Middle frontal gyrus (tissue), 1 donor: Measurements from ENCODE around the gene RSPH4A.
"Not testable (repeated sequence)": the region's sequence is repeated elsewhere in the genome, so short reads cannot be mapped to it uniquely, and the experiment has no call there.

Experiments
- DNase-seq: peaks from one replicate; pipeline ENCODE4 v3.0.0-alpha.2; 2015; ENCODE audit warnings: low spot score; ENCODE audit errors: extremely low spot score

Gene RSPH4A

DNA sequence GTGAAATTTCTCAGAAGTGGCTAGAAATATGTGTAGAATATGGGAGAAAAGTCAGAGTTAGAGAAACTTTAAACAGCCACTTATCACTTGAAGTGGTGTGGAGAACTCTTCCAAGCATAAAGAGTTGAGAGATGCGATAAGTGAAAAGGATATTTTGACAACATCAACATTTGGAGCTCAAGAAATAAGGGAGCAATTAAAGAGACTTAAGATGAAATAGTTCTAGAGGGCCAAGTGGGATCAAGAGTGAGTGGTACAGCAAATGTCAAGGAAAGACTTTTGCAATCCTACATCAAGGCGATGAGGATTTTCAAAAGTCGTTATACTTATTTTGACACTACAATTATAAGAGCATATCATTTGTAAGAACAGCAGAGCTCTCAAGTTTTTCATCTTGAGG is 9.6 kb downstream of the RSPH4A start:
- no peak for DNase-seq

DNA sequence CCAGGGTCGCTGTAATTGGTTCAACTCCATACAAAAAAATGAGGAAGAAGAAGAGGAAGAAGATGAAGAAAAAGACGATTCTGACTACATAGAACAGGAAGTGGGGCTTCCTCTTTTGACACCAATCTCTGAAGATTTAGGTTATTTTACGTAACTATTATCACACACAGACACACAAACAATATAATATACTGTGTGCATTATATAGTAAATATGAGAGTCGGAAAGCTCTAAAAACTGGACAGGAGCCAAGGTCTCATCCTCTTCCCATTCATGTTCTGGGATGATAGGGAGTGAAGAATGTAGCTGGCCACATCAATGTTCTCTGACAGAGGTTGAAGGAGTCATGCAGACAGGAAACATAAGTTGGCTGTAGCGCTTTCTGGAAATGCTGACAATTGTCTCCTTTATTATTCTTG is 13.3 kb downstream of the RSPH4A start:
- DNase-seq, result no peak

DNA sequence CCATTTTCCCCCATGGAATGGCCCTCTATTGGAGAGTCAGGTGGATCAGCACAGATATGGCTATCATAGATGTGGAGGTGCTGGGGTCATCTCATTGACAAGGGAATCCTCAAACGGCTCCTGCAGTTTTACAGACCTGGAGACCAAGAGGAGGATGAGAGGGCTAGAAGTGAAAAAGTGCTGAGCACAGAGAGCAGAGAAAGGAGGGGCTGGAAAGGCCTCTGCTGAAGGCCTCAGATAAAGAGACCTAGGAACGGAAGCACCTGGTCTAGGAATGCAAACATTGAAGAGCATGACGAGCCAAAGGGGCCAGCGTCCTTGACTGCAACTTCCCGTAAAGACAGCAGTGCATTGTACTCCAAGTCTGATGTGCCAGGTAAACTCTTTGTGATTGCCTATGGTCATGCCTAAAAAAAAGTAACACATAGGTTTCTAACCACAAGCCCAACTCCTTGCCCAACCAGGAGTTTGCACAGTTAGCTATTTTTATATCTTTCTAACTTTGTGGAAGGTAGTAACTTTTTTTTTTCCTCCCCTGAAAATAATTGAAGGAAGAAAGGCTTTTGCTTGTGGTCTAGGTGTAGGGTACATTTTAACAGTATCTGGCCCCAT is 15.2 kb downstream of the RSPH4A start:
- DNase-seq, result no peak

DNA sequence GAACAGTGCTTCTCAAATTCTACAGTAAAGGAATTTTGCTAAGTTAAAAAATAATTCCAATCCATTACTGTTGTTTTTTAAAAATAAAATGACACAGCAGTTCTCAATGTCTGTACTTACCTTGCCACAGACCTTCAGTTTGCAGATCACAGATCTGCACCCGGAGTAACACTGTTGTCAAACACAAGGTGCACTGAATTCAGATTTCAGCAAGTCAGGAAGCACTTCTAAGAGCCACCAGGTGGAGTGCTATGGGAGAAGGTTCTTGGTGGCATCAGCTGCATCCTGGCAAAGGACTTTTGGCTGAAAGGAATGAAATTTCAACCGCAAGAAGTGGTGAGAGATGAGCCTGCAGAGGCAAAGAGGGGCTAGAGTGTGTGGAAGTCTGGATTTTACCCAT is 17.4 kb downstream of the RSPH4A start:
- no peak for DNase-seq

DNA sequence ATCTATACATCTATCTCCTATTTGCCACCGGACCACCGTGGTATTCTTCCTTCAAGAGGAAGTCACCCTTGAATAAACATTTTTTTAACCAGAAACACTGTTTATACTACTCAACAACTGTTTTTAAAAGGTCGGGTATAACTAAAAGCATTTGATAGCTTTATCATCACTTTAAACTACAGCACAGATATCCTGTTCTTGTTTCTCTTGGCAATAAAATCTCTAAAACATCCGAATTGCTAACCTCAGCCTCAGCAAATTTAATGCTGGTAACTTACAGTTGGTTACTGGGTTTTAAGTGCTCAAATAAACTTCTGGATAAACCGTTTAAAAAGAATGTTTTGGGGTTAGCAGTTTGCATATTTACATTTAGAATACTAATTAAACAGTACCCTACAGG is 31.9 kb downstream of the RSPH4A start:
- DNase-seq, result no peak

DNA sequence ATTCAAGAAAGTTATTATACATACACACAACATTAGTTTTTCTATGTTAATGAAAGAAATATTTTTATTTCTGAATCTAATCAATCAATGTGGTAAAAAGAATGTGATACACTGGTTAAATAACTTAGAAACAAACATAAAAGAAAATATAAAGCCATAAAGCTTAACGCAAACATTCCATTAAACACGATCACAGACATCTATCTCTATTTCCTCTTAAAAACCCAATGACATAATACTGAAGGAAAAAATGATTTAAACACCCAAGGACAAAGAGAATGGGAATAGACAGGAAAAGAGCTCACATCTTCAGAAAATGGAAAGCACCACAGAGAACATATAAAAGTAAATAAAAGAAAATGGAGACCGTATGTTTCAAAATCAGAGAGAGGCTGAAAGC is 32.9 kb downstream of the RSPH4A start:
- no peak for DNase-seq

DNA sequence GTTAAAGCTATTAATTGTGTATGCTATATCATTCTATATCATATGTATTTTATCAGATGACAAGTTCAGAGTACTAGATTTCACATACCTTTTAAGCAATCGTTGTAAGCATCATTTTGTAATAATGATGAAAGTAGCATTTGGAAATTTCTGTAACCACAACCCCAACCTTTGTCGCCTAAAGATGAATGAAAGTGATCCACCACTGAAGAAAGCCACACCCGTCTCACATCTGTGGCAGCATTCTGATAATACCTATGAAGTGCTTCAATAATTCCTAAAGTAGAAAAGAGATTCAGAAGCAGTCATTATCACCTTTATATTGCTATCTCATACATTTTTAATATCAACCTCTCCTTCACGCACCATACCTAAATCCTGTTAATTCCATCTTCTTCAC is 35.6 kb downstream of the RSPH4A start:
- DNase-seq, result no peak

DNA sequence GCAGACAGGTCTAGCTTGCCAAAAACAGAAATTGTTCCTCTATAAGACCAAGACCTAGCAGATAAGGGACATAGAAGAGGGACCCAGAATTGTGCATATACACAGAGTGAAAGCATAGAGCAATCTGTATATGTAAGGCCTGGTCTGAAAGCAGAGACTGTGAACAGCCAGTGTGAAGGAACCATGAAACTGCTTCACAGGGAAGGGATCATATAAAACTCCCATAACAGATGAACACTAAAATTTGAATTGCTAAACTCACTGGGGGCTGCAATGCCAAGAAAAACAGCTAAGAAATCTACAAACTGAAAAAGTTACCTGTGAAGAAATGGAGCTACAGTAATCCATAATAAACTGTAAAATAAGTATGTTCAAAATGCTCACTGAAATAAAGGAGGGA is 45.3 kb downstream of the RSPH4A start:
- no peak for DNase-seq

DNA sequence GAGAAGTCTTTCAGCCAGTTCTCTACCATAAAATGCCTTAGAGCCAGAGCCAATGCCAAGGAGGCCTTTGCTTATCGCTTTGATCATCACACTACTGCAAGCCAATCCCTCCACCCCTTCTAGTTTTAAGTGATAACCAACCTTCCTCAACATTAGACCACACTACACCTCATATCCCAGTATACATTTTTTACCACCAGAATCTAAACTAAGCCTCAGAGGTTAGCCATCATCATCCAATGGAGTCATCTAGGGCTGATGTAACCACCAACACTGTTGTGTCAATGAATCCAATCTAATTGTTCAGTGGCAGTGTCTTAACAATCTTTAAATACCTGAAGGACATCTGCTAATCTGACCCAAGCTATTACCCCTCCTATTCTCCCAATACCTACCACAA is 45.9 kb downstream of the RSPH4A start:
- no peak for DNase-seq

DNA sequence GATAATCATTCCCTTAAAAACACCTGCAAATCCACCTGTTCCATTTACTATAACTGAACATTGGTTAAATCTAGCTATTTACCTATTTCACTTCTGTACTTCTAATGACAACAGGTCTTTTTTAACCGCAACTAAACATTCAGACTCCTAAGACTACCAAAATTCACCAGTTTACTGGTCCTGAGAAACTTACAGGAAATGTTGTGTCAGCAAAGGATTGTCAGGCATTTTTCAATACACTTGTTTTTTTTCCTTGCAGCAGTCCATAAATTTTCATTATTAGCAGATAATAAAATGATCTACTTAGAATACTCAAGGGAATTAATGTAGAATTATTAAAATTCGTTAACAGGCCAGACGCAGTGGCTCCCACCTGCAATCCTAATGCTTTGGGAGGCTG is 47.0 kb downstream of the RSPH4A start:
- DNase-seq, result no peak

DNA sequence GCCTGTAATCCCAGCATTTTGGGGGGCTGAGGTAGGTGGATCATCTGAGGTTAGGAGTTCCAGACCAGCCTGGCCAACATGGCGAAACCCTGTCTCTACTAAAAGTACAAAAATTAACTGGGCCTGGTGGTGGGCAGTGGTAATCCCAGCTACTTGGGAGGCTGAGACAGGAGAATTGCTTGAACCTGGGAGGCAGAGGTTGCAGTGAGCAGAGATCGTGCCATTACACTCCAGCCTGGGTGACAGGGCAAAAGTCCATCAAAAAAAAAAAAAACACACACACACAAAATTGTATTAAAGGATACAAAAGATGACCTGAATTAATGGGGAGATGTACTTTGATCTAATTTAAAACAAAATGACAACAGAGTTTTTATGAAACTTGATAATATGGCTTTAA is 47.9 kb downstream of the RSPH4A start:
- DNase-seq, result not testable (repeated sequence)

DNA sequence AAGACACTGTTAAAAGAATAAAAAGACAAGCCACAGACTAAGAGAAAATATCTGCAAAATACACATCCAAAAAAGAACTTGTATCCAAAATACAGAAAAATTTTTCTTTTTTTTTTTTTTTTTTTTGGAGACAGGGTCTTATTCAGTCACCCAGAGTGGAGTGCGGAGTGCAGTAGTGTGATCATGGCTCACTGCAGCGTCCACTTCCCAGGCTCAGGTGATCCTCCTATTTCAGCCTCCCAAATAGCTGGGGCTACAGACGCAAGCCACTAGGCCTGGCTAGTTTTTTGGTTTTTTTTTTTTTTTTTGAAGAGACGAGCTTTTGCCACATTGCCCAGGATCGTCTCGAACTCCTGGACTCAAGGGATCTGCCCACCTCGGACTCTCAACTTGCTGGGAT is 49.2 kb downstream of the RSPH4A start:
- DNase-seq, result no peak

DNA sequence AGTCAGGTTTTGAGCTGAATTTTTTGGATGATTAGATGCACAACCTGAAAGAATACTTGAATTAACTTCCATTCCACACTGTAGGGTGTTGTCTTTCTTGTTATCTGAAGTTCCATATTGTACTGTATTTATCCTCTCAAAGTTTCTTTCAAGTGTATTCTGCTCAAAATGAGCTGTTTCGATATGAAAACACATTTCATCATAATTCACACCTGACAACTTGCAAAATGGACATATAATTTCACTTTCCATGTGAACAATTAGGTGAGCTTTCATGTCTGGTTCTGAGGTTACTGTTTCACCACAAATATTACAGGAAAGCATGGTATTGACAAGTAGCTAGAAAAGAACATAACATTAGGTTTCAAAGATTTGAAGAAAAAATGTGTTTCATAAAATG is 50.6 kb downstream of the RSPH4A start:
- no peak for DNase-seq

DNA sequence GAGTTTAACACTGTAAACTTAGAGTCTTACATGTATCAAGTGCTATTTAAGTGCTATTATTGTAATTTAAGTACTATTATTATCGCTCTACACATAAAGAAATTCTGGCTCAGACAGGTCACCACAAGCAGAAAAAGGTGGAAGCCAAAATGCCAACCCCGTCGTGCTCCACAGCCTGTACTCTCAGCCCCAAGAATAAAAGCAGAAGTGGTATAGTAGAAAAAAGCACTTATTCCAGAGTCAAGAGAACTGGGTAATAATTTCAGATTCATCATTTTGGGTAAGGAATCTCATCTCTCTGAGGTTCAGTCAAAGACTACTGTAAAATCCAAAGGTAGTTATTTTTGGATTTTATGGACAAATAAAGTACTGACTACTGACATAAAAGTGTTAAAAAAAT is 51.3 kb downstream of the RSPH4A start:
- DNase-seq, result no peak

DNA sequence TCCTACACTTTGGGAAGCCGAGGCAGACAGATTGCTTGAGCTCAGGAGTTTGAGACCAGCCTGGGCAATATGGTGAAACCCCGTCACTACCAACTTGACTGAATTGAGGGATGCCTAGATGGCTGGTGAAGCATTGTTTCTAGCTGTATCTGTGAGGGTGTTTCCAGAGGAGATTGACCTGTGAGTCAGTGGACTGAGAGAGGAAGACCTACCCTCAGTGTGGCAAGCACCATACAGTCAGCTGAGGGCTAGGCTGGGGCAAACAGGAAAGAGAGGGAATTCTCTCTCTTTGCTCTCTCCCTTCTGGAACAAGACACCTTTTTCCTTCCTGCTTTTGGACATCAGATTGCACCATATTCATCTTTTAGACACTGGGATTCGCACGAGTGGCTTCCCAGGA is 56.0 kb downstream of the RSPH4A start:
- DNase-seq, result no peak

DNA sequence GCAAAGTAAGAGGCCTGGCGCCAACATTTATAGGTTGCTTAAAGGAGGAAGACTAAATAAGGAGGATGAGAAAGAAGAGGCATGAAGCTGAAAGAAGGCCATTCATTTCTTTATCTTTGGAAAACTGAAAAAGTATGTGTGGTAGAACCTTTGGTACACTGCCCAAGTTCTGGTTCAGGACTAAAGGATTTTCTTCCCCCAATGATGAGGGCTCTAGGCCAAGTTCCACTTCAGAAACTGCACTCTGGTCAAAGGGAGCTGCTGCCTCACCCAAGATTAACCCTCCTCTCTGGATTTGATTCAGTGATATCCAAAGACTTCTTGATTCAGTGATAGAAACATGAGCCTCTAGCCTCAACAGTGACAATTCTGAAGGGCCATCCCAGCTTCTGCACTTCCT is 59.7 kb downstream of the RSPH4A start:
- no peak for DNase-seq

DNA sequence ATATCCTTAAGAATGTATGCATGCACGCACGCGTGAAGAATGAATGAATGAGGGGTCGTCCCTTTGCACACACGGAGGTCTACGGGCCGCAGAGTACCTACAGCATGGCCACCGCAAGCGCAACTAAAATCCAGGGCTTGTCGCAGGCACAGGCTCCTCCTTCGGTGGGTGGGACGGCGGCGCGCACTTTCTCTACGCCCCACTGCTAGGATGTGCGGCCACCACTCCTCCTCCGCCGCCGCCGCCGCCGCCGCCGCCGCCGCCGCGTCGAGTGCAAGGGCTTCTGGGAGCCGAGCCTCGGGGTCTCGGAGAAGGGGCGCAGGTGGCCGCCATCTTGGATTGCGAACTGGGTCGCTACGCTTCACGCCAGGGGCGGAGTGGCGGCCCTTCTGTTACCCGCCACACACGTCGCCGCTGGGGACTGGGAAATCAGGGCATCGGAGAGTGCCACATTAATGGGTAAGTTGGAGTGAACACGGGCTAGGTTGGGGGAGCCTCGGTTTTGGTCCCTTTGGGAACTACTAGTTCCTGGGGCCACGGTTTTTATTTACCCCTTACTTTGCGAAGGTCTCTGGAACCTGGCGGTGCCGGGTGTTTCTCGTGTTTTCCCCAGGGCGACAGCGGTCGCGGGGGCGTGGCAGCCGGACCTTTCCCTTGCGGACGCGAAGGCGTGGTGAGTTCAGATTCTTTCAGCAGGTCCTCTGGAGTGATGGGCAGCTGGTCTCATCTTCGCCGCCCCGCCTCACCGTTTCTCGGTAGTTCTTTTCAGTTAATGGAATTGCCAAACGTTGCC is 64.8 kb downstream of the RSPH4A start, which contains the start of gene KPNA5:
TSS of gene KPNA5 (plus strand) at position 332 of the 793 bp plus-strand sequence. CDS start at position 456, 124 bp downstream.
- DNase-seq, result peak; percentile 88

DNA sequence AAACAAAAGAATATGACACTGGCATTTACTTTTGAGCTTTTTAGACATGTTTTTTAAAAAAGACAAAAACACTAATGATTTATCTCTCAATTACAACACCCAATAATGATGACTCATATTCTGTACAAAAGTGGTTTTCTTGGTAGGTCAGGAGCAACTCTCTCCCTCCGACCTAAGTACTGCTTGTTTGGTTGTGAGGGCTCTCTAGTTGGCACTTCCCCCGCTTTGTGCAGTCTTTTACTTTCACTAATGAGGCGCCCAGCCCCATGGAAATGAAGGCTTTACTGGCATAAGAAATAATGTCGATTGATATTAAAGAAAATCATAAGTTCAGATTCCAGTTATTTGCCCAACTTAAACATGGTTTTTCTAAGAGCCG is 66.0 kb downstream of the RSPH4A start:
- DNase-seq, result no peak
